Activated CD4-positive, alpha-beta T cell treated with anti-CD3 and anti-CD28 coated beads for 24 hours (primary cell): Measurements from ENCODE around the gene RRAS2.
"Not testable (repeated sequence)": the region's sequence is repeated elsewhere in the genome, so short reads cannot be mapped to it uniquely, and the experiment has no call there.

ENCODE experiments used
- DNase-seq, 2 donors: peaks; one replicate each; pipeline ENCODE4 v3.0.0-alpha.2; 2020; ENCODE audit warnings: low read depth in 2 of 2

RRAS2 gene

DNA sequence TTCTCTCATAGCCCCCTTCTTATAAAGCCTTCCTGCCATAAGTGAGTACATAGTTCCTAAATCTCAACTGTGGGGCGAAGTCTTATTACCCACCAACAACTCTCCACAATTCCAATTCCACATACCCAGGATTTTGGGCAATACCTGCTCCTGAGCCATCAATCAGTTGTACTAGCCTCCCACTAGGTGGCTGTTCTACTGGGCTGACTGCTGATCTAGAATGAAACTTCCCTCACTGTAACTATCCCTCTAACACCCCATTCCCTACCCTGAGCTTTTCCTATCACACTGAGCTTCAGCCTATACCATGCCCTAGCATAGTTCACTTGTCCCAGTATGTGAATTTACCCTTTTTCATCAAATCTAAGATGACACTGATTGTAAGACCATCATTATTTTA, 52.5 kb downstream of the RRAS2 start:
- DNase-seq, result no peak

DNA sequence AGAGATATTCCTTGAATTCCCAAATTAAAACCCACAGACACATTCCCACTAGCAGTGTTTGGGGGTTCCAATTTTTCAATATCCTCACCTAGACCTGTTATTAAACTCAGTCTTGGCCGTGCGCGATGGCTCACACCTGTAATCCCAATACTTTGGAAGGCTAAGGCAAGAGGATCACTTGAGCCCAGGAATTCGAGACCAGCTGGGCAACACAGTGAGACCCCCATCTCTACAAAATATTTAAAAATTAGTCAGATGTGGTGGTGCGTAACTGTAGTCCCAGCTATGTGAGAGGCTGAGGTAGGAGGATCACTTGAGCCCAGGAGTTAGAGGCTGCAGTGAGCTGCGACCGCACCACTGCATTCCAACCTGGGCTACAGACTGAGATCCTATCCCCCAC, 53.3 kb downstream of the RRAS2 start:
- no peak for DNase-seq

DNA sequence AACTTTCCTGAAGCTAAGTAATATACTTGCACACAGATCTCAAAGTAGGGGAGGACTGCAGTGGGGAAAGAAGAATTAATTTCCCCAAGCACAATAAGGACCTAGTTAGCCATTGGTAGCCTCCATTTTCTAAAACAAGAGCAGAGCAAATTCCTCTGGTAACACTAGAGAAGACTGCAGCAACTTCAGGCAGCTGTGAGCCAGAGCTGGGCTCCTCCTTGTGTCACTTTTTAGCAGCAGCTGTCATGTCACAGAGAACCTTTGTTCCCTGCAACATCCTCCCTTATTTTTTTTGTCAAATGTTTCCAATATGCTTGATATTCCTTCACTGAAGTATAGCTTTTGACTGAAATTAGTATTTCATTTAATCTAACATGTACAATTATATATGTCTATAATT, 54.4 kb downstream of the RRAS2 start:
- no peak for DNase-seq

DNA sequence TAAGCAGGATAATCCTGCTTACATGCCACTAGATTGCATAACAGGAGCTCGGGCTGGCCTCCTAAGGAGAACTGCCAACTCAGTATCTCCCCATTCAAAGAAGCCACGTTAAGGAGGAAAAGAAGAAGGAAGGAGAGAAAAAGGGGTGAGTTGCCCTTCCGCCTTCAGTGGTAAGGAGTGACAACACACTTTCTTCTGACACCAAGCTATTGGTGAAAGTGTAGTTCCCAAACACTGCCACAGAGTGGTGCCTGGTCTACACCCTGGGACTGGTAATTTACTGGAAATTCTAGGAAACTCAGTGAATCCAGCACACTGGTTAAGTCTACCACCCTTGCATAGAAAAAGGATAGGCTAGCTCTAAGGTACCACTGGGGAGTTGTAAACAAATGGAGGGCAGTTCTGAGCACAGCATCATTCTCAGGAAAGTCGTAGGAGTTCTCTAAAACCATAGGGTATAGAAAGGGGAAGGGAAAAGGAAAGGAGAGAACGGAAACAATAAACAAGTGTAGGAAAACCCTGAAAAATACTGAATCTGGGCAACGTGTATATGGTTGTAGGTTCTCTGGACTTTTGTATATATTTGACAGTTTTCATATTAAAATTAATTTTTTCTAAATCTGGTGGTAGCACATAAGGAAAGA, 58.2 kb downstream of the RRAS2 start:
- peak; percentile 14 to 16 for DNase-seq

- DNase-seq, result no peak
Observed at GRCh38 chr11:14299921-14300320, 59.1 kb downstream of the RRAS2 start.

- DNase-seq, result no peak
Observed at GRCh38 chr11:14290422-14290821, 68.6 kb downstream of the RRAS2 start.

DNA sequence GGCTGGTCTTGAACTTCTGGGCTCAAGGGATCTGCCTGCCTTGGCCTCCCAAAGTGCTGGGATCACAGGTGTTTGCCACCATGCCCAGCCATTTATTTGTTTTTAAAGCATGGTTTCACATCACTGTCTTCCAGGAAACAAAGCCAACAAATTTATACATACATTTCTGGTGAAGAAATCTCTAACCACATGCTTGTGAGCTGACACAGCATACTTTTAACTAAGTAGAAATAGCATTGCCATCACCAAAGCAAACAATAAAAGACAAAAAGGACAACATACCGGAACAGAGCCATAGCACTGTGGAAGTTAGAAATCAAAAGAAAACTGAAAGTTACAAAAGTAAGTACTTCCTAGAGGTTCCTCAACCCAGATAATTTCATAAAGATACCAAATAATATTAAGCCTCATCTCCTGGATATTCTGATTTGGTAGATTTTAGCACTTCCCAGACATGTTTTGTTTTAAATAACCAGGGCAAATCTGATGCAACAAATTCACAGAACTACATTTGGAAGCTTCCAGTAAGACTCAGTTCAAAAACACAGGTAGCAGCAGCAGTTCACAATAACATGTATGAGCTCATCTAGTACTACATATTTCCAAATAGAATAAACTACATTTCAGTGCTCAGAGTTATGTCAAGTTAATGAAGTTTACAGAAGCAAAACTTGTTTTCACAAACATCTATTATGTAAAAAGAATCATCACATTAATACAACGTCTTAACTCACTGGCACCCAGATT, 70.6 kb downstream of the RRAS2 start:
- no peak for DNase-seq

DNA sequence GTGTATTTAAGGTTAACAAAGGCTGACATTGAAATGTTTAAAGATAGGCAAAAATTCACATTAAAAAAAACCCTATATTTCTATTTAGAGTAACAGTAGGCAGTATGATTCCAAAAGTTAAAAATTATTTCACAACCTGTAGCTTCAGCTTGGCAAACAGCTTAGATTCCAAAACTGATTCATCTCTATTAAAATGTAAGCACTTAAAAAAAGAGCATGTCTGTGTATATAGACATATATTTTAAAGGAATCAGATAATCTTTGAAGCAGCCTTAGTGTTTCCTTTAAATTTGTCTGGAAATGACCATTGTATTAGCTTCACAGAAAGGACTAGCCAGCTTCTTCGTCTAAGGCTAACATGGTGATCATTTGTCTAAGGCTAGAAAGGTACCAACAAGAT, 80.1 kb downstream of the RRAS2 start:
- not testable (repeated sequence) for DNase-seq

DNA sequence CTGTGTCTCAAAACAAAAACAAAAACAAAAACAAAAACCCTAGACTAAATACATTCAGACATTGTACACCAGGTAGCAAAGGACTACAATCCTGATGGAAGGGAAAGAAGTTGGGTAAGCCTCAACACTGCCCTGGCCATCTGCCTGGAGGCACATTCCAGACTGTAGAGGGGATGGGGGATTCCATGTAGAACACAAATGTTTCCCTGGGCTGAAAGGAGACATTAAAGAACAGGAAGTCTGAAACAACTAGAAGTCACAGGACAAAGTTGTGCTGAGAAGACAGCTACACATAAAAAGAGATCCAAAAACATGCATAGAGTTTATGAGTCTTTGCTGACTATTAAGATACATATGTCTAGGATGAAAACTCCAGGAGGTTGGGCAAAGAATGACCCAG, 83.9 kb downstream of the RRAS2 start:
- no peak for DNase-seq

DNA sequence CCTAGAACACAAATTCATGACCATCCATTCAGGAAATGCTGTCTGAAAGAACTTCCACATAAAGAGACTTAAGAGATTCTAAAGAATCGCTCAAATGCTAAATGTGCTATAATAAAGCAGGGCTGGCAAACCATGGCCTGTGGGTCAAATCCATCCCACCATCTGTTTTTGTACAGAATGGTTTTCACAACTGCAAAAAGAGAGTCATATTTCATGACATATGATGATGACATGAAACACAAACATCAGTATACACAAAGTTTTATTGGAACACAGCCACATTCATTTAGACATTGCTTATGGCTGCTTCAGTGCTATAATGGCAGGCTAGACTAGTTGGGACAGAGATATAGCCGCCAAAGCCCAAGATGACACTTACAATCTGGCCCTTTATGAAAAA, 85.1 kb downstream of the RRAS2 start:
- DNase-seq, result no peak

DNA sequence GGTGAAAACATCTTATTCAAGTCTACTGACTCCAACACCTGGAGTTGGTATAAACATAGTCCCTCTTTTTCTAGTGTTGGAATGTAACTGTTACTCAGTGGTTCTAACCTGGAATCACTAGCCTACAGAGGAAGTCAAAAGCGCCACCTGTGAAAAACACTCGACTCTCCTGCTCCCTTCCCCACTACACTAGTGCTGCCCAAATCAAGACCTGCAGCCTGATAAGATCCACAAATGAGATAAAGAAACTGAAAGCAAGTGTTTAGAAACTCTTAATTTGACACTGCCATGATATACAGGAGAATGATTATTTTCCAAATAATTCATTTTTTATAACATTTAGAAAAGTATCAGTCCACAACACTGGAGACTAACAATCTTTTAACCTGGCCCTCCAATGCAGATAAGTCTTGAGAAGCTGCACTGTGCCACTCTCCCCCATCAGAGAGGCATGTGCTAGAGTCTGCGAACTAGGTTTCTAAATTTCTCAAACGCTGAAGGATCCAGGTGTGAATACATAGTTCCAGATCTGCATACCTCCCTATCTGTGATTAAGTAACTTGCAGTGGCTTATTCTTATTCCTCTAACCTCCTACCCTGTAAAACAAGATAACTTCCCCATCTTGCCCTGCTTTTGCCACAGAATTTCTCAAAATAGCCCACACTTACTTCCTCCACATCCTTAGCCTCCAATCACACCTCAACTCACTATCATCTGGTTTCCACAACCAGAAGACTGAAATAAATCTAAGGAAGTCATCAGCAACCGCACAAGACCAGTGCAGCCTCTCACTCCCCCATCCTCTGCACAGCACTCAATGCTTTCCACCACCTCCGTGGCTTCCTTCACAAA, 88.1 kb downstream of the RRAS2 start:
- no peak for DNase-seq

GRCh38 chr11:14269692-14270573, 89.0 kb downstream of the RRAS2 start:
- no peak for DNase-seq

- DNase-seq, result no peak
Observed at GRCh38 chr11:14267861-14268635, 90.9 kb downstream of the RRAS2 start.

- DNase-seq, result no peak
Observed at GRCh38 chr11:14266622-14267021, 92.4 kb downstream of the RRAS2 start.

DNA sequence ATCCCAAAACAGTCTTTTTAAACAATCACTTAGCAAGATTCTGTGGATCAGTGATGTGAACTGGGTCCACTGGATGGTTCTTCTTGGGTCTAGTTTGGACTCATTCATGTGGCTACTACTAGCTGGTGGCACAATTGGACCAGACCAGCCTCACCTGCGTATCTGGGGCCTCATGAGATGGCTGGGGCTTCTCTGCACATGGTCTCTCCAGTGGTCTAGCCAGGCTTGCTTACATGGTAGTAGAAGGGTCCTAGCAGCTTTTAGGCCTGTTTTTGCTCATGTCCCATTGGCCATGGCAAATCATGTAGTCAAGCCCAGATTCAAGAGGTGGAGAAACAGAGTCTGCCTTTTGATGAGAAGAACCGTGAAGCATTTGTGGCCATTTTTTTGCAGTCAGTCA, 94.0 kb downstream of the RRAS2 start:
- DNase-seq, result no peak

GRCh38 chr11:14262271-14262846, 96.6 kb downstream of the RRAS2 start:
- no peak for DNase-seq

GRCh38 chr11:14261066-14261465, 97.9 kb downstream of the RRAS2 start:
- DNase-seq, result no peak

DNA sequence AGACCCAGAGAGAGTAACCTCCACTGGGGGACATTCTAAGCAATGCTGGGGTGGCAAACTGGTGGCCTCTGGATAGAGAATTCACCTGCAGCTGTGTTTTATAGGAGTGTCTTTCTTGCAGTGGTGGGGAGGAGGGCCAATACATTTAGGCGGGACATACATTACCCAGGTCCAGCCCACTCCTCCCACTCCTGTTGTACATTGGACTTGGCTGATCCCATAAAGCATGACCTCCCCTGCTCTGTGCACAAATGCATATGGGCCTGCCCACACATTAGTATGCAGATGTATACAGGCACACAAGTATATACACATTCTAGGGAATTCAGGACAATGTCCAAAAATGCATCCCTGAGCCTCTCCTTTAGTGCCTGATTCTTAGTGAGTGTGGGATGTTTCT, 99.1 kb downstream of the RRAS2 start:
- no peak for DNase-seq

DNA sequence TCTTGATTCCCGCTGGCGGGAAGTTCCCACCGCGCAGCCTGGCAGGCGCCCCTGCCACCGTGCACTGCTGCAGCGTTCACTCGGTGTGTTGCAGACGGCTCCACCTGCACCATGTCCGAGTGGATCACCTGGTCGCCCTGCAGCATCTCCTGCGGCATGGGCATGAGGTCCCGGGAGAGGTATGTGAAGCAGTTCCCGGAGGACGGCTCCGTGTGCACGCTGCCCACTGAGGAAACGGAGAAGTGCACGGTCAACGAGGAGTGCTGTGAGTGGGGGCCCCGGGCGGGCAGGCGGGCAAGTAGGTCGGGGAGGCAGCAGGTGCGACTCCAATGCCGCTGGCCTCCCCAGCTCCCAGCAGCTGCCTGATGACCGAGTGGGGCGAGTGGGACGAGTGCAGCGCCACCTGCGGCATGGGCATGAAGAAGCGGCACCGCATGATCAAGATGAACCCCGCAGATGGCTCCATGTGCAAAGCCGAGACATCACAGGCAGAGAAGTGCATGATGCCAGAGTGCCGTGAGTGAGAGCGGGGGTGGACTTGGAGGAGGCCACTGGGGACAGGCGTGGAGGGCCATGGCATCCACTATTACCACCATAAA, 99.7 kb downstream of the RRAS2 start:
- no peak for DNase-seq
